22Rv1 (cell line): Measurements from ENCODE around the gene PLAA.

ENCODE experiments used
- H3K27ac ChIP-seq: fragments of 450-650 bp; 2 replicates; pipeline ENCODE4 v1.5.1; 2017
- CTCF ChIP-seq: fragments of 450-650 bp; IDR thresholded peaks from 2 replicates; pipeline ENCODE4 v1.5.1; 2017; ENCODE audit warnings: mild to moderate bottlenecking
- ZFX ChIP-seq: fragments of 450-650 bp; IDR thresholded peaks from 2 replicates; pipeline ENCODE4 v1.6.1; 2017; ENCODE audit warnings: antibody characterized with exemption, borderline replicate concordance

Gene PLAA

GRCh38 chr9:26935847-26936246 lies 11.2 kb downstream of the PLAA start:
- TF ChIP-seq ZFX (no peak), CTCF (no peak)
- no peak overlapping the region for H3K27ac ChIP-seq

GRCh38 chr9:26928902-26929495 lies 18.0 kb downstream of the PLAA start:
- TF ChIP-seq CTCF (no peak), ZFX (no peak)
- no peak overlapping the region for H3K27ac ChIP-seq

- TF ChIP-seq CTCF (no peak), ZFX (no peak)
- H3K27ac ChIP-seq, result no peak overlapping the region
Measured at GRCh38 chr9:26925609-26926008, 21.4 kb downstream of the PLAA start.

- TF ChIP-seq ZFX (no peak), CTCF (no peak)
- no peak overlapping the region for H3K27ac ChIP-seq
Measured at GRCh38 chr9:26919698-26920097, 27.3 kb downstream of the PLAA start.

GRCh38 chr9:26913138-26913668 lies 33.8 kb downstream of the PLAA start:
- TF ChIP-seq CTCF (no peak), ZFX (no peak)
- no peak overlapping the region for H3K27ac ChIP-seq

GRCh38 chr9:26904671-26905070 lies 42.4 kb downstream of the PLAA start:
- no peak for TF ChIP-seq ZFX
- TF ChIP-seq CTCF, result no peak
- H3K27ac ChIP-seq, result no peak overlapping the region

- no peak for TF ChIP-seq ZFX
- TF ChIP-seq CTCF, result no peak
- H3K27ac ChIP-seq, result no peak overlapping the region
Measured at GRCh38 chr9:26904070-26904469, 43.0 kb downstream of the PLAA start.
